ENCODE results near the gene SPIB. TPM values are rescaled to one million over a fixed set of nuclear protein-coding genes. Genes with fewer than 3 reads are reported as not detected.
"Not testable (repeated sequence)": the region's sequence is repeated elsewhere in the genome, so short reads cannot be mapped to it uniquely, and the experiment has no call there.

The SPIB gene
- total RNA-seq, 2 donors from 2014 or later: 6.9 TPM; not detected in 1

GRCh38 chr19:50435627-50436026, 16.9 kb downstream of the SPIB start:
- peaks cover 15% of the 10 kb centered on the region for H3K4me1 ChIP-seq
- WGBS, 2 donors: 73 to 79% methylated on average over 2 to 12 of the region's 12 CpGs

DNA sequence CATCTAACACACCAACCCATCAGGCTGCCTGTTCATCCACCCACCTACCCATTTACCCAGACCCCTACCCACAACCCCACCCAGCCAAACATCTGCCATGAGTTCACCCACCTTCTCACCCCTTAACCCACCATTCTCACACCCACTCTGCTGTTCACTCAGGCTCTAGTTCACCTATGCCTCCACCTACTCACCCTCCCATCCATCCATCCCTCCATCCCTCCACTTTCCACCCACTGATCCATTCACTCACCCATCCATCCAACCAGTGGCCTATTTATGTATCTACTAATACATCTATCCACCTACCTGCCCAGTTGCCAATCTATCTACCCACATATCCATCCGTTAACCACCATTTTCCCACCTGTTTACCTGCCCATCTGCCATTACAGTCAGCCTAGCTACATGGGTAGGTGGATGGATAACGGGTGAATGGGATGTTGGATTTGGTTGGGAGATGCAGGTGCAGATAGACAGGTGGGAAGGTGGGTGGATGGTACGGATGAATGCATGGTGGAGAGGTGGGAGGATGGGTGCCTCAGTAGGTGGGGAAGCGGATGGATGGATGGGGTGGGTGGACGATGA, 19.2 kb downstream of the SPIB start:
- ATAC-seq (no peak), DNase-seq (no peak)
- 74 to 83% methylated on average over 5 of the region's 5 CpGs for WGBS, 2 donors
- H3K9me3 ChIP-seq: no peaks in the 10 kb centered on the region
- no peaks in the 10 kb centered on the region for H3K4me1 ChIP-seq
- H3K4me3 ChIP-seq: no peak overlapping the region
- intact Hi-C loops (cut with DNase I): no loop called here
- TF ChIP-seq POLR2A (IDR thresholded peaks at IDR 0.05): no peak
- TF ChIP-seq, protein P1, sequence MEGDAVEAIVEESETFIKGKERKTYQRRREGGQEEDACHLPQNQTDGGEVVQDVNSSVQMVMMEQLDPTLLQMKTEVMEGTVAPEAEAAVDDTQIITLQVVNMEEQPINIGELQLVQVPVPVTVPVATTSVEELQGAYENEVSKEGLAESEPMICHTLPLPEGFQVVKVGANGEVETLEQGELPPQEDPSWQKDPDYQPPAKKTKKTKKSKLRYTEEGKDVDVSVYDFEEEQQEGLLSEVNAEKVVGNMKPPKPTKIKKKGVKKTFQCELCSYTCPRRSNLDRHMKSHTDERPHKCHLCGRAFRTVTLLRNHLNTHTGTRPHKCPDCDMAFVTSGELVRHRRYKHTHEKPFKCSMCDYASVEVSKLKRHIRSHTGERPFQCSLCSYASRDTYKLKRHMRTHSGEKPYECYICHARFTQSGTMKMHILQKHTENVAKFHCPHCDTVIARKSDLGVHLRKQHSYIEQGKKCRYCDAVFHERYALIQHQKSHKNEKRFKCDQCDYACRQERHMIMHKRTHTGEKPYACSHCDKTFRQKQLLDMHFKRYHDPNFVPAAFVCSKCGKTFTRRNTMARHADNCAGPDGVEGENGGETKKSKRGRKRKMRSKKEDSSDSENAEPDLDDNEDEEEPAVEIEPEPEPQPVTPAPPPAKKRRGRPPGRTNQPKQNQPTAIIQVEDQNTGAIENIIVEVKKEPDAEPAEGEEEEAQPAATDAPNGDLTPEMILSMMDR (IDR thresholded peaks at IDR 0.05): no peak
- H3K27ac ChIP-seq: no peak overlapping the region
- no peaks in the 10 kb centered on the region for H3K36me3 ChIP-seq (replicated peaks in 1 of 2; ENCODE audit: insufficient read depth in 1 of 2, low read depth in 2 of 2)
- no peaks in the 10 kb centered on the region for H3K27me3 ChIP-seq

More at GRCh38 chr19:50435627-50436026, 16.9 kb downstream of the SPIB start:
- ATAC-seq (no peak), DNase-seq (no peak)
- peaks cover 0 to 6% of the 10 kb centered on the region in 2 donors for H3K27me3 ChIP-seq
- no peak for TF ChIP-seq POLR2A (IDR thresholded peaks at IDR 0.05)
- no peaks in the 10 kb centered on the region for H3K36me3 ChIP-seq (replicated peaks in 1 of 2; ENCODE audit: insufficient read depth in 1 of 2, low read depth in 2 of 2)
- no peak overlapping the region for H3K4me3 ChIP-seq
- H3K9me3 ChIP-seq: no peaks in the 10 kb centered on the region
- H3K27ac ChIP-seq: no peak overlapping the region
- intact Hi-C loops (cut with DNase I): no loop called here

- H3K4me1 ChIP-seq; DNase-seq; H3K9me3 ChIP-seq; ATAC-seq; H3K4me3 ChIP-seq; H3K36me3 ChIP-seq (replicated peaks in 1 of 2; ENCODE audit: insufficient read depth in 1 of 2, low read depth in 2 of 2); H3K27ac ChIP-seq; H3K27me3 ChIP-seq; intact Hi-C loops (cut with DNase I): not testable (repeated sequence)
- 48 to 61% methylated on average over 2 of the region's 2 CpGs for WGBS, 2 donors
Observed at GRCh38 chr19:50439130-50439529, 20.4 kb downstream of the SPIB start.

- TF ChIP-seq, protein P1 (IDR thresholded peaks at IDR 0.05): no peak
- TF ChIP-seq POLR2A (IDR thresholded peaks at IDR 0.05): no peak
- WGBS, 2 donors: 27 to 50% methylated on average over 1 of the region's 1 CpG
- ATAC-seq: no peak
Observed at GRCh38 chr19:50444059-50444458, 25.3 kb downstream of the SPIB start.

GRCh38 chr19:50447053-50447452, 28.3 kb downstream of the SPIB start:
- H3K4me3 ChIP-seq: no peak overlapping the region
- H3K36me3 ChIP-seq (replicated peaks in 1 of 2; ENCODE audit: insufficient read depth in 1 of 2, low read depth in 2 of 2): no peaks in the 10 kb centered on the region
- 75 to 89% methylated on average over 5 of the region's 5 CpGs for WGBS, 2 donors
- H3K4me1 ChIP-seq: no peaks in the 10 kb centered on the region
- DNase-seq (no peak), ATAC-seq (no peak)
- intact Hi-C loops (cut with DNase I): no loop called here
- no peak overlapping the region for H3K27ac ChIP-seq
- no peak for TF ChIP-seq POLR2A (IDR thresholded peaks at IDR 0.05)
- TF ChIP-seq, protein P1 (IDR thresholded peaks at IDR 0.05): no peak
- H3K9me3 ChIP-seq: no peaks in the 10 kb centered on the region
- no peaks in the 10 kb centered on the region for H3K27me3 ChIP-seq

More at GRCh38 chr19:50444059-50444458, 25.3 kb downstream of the SPIB start:
- H3K27me3 ChIP-seq: no peaks in the 10 kb centered on the region
- H3K9me3 ChIP-seq: no peaks in the 10 kb centered on the region
- H3K4me1 ChIP-seq: no peaks in the 10 kb centered on the region
- H3K36me3 ChIP-seq (replicated peaks in 1 of 2; ENCODE audit: insufficient read depth in 1 of 2, low read depth in 2 of 2): no peaks in the 10 kb centered on the region
- no peak overlapping the region for H3K4me3 ChIP-seq
- intact Hi-C loops (cut with DNase I): no loop called here
- no peak overlapping the region for H3K27ac ChIP-seq
- DNase-seq: no peak

DNA sequence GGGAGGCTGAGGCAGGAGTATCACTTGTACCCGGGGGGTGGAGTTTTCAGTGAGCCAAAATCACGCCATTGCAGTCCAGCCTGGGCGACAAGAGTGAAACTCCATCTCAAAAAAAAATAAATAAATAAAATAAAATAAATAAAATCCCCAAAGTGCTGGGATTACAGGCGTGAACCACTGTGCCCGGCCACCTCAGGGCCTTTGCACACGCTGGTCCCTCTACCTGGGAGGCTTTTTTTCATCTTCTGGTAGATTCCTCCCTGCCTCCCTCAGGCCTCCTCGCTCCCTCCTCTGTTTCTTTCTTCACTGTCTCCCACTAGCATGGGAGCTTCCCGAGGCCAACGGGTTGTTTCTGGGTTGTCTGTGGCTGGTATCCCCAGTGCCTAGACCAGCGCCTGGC, 29.0 kb downstream of the SPIB start:
- 85 to 94% methylated on average over 10 of the region's 10 CpGs for WGBS, 2 donors
- DNase-seq (no peak), ATAC-seq (no peak)
- H3K9me3 ChIP-seq: no peaks in the 10 kb centered on the region
- H3K27ac ChIP-seq: no peak overlapping the region
- TF ChIP-seq POLR2A (IDR thresholded peaks at IDR 0.05): no peak
- TF ChIP-seq, protein P1 (IDR thresholded peaks at IDR 0.05): no peak
- no peaks in the 10 kb centered on the region for H3K36me3 ChIP-seq (replicated peaks in 1 of 2; ENCODE audit: insufficient read depth in 1 of 2, low read depth in 2 of 2)
- no peaks in the 10 kb centered on the region for H3K27me3 ChIP-seq
- intact Hi-C loops (cut with DNase I): no loop called here
- no peaks in the 10 kb centered on the region for H3K4me1 ChIP-seq
- no peak overlapping the region for H3K4me3 ChIP-seq
